ENCODE results near the gene MRPS27.

- TF ChIP-seq EZH2 (IDR thresholded peaks at IDR 0.05; ENCODE audit: borderline replicate concordance, low read length) (no peak), CTCF (conservative IDR thresholded peaks at IDR 0.05 in 1 of 2, IDR thresholded peaks at IDR 0.05 in 1 of 2; ENCODE audit: extremely low read depth in 1 of 2, insufficient read depth in 1 of 2, low read depth in 1 of 2, low read length in 2 of 2) (no peak)
These were observed 71.5 kb downstream of the MRPS27 start for GRCh38 chr5:72248410-72248981.

Measured in mammary epithelial cell (primary cell).